ENCODE data around the gene FFAR1.

The FFAR1 gene

GRCh38 chr19:35315883-35316282 is 31.8 kb upstream of the FFAR1 start:
- no peaks in the 10 kb centered on the region for H3K27me3 ChIP-seq (ENCODE audit: control insufficient read depth in 1 of 2, insufficient read depth in 2 of 2, low read length in 2 of 2)
- no peaks in the 10 kb centered on the region for H3K4me1 ChIP-seq (ENCODE audit: insufficient read depth, low read length)
- no peak overlapping the region for H3K4me3 ChIP-seq (ENCODE audit: low read depth in 1 of 2, low read length in 2 of 2)
- no peak overlapping the region for H3K9ac ChIP-seq (ENCODE audit: low read length)
- H3K9me3 ChIP-seq (ENCODE audit: low read length) = no peaks in the 10 kb centered on the region
- H3K27ac ChIP-seq (ENCODE audit: low read depth, low read length) = no peak overlapping the region
- H3K36me3 ChIP-seq (ENCODE audit: insufficient read depth, low read length) = no peaks in the 10 kb centered on the region

GRCh38 chr19:35316560-35316959 is 31.1 kb upstream of the FFAR1 start:
- H3K9ac ChIP-seq (ENCODE audit: low read length) = no peak overlapping the region
- no peaks in the 10 kb centered on the region for H3K9me3 ChIP-seq (ENCODE audit: low read length)
- no peaks in the 10 kb centered on the region for H3K27me3 ChIP-seq (ENCODE audit: control insufficient read depth in 1 of 2, insufficient read depth in 2 of 2, low read length in 2 of 2)
- H3K36me3 ChIP-seq (ENCODE audit: insufficient read depth, low read length) = no peaks in the 10 kb centered on the region
- no peak overlapping the region for H3K4me3 ChIP-seq (ENCODE audit: low read depth in 1 of 2, low read length in 2 of 2)
- no peak overlapping the region for H3K27ac ChIP-seq (ENCODE audit: low read depth, low read length)
- no peaks in the 10 kb centered on the region for H3K4me1 ChIP-seq (ENCODE audit: insufficient read depth, low read length)

- no peak overlapping the region for H3K4me3 ChIP-seq (ENCODE audit: low read depth in 1 of 2, low read length in 2 of 2)
- no peak overlapping the region for H3K27ac ChIP-seq (ENCODE audit: low read depth, low read length)
- no peaks in the 10 kb centered on the region for H3K27me3 ChIP-seq (ENCODE audit: control insufficient read depth in 1 of 2, insufficient read depth in 2 of 2, low read length in 2 of 2)
- no peak overlapping the region for H3K9ac ChIP-seq (ENCODE audit: low read length)
- peaks cover 4% of the 10 kb centered on the region for H3K9me3 ChIP-seq (ENCODE audit: low read length)
- H3K4me1 ChIP-seq (ENCODE audit: insufficient read depth, low read length) = no peaks in the 10 kb centered on the region
- no peaks in the 10 kb centered on the region for H3K36me3 ChIP-seq (ENCODE audit: insufficient read depth, low read length)
Measured at GRCh38 chr19:35317464-35318043, 30.1 kb upstream of the FFAR1 start.

GRCh38 chr19:35318679-35319448 is 28.8 kb upstream of the FFAR1 start:
- Histone ChIP-seq H3K4me3 (ENCODE audit: low read depth in 1 of 2, low read length in 2 of 2) (no peak overlapping the region), H3K36me3 (ENCODE audit: insufficient read depth, low read length) (no peaks in the 10 kb centered on the region), H3K4me1 (ENCODE audit: insufficient read depth, low read length) (no peaks in the 10 kb centered on the region), H3K27me3 (ENCODE audit: control insufficient read depth in 1 of 2, insufficient read depth in 2 of 2, low read length in 2 of 2) (no peaks in the 10 kb centered on the region), H3K9ac (ENCODE audit: low read length) (no peak overlapping the region), H3K27ac (ENCODE audit: low read depth, low read length) (no peak overlapping the region), H3K9me3 (ENCODE audit: low read length) (peaks cover 4% of the 10 kb centered on the region)

GRCh38 chr19:35320065-35320713 is 27.5 kb upstream of the FFAR1 start:
- no peak overlapping the region for H3K27ac ChIP-seq (ENCODE audit: low read depth, low read length)
- H3K9ac ChIP-seq (ENCODE audit: low read length) = no peak overlapping the region
- no peaks in the 10 kb centered on the region for H3K27me3 ChIP-seq (ENCODE audit: control insufficient read depth in 1 of 2, insufficient read depth in 2 of 2, low read length in 2 of 2)
- no peaks in the 10 kb centered on the region for H3K36me3 ChIP-seq (ENCODE audit: insufficient read depth, low read length)
- H3K4me3 ChIP-seq (ENCODE audit: low read depth in 1 of 2, low read length in 2 of 2) = no peak overlapping the region
- H3K4me1 ChIP-seq (ENCODE audit: insufficient read depth, low read length) = no peaks in the 10 kb centered on the region
- peaks cover 4% of the 10 kb centered on the region for H3K9me3 ChIP-seq (ENCODE audit: low read length)

GRCh38 chr19:35321291-35321690 is 26.4 kb upstream of the FFAR1 start:
- no peak overlapping the region for H3K9ac ChIP-seq (ENCODE audit: low read length)
- H3K36me3 ChIP-seq (ENCODE audit: insufficient read depth, low read length) = no peaks in the 10 kb centered on the region
- H3K4me3 ChIP-seq (ENCODE audit: low read depth in 1 of 2, low read length in 2 of 2) = no peak overlapping the region
- H3K9me3 ChIP-seq (ENCODE audit: low read length) = peaks cover 4% of the 10 kb centered on the region
- H3K4me1 ChIP-seq (ENCODE audit: insufficient read depth, low read length) = no peaks in the 10 kb centered on the region
- no peak overlapping the region for H3K27ac ChIP-seq (ENCODE audit: low read depth, low read length)
- H3K27me3 ChIP-seq (ENCODE audit: control insufficient read depth in 1 of 2, insufficient read depth in 2 of 2, low read length in 2 of 2) = no peaks in the 10 kb centered on the region

GRCh38 chr19:35322014-35322413 is 25.7 kb upstream of the FFAR1 start:
- Histone ChIP-seq H3K9ac (ENCODE audit: low read length) (no peak overlapping the region), H3K27ac (ENCODE audit: low read depth, low read length) (no peak overlapping the region), H3K27me3 (ENCODE audit: control insufficient read depth in 1 of 2, insufficient read depth in 2 of 2, low read length in 2 of 2) (no peaks in the 10 kb centered on the region), H3K4me1 (ENCODE audit: insufficient read depth, low read length) (no peaks in the 10 kb centered on the region), H3K9me3 (ENCODE audit: low read length) (peaks cover 4% of the 10 kb centered on the region), H3K36me3 (ENCODE audit: insufficient read depth, low read length) (no peaks in the 10 kb centered on the region), H3K4me3 (ENCODE audit: low read depth in 1 of 2, low read length in 2 of 2) (no peak overlapping the region)

GRCh38 chr19:35327642-35328041 is 20.1 kb upstream of the FFAR1 start:
- Histone ChIP-seq H3K9ac (ENCODE audit: low read length) (no peak overlapping the region), H3K4me1 (ENCODE audit: insufficient read depth, low read length) (no peaks in the 10 kb centered on the region), H3K9me3 (ENCODE audit: low read length) (no peaks in the 10 kb centered on the region), H3K27me3 (ENCODE audit: control insufficient read depth in 1 of 2, insufficient read depth in 2 of 2, low read length in 2 of 2) (peaks cover 0 to 4% of the 10 kb centered on the region in 2 donors), H3K27ac (ENCODE audit: low read depth, low read length) (no peak overlapping the region), H3K4me3 (ENCODE audit: low read depth in 1 of 2, low read length in 2 of 2) (no peak overlapping the region), H3K36me3 (ENCODE audit: insufficient read depth, low read length) (no peaks in the 10 kb centered on the region)

GRCh38 chr19:35328851-35329285 is 18.8 kb upstream of the FFAR1 start, which contains the start of gene CD22:
Gene CD22, plus strand, starts transcription at chr19:35329187. Its CDS starts 2,854 bp downstream, at chr19:35332041.
- no peak within 1 kb of the TSS for H3K4me3 ChIP-seq (ENCODE audit: low read depth in 1 of 2, low read length in 2 of 2)
- H3K4me1 ChIP-seq (ENCODE audit: insufficient read depth, low read length) = no peaks in the 10 kb centered on the region
- no peak within 1 kb of the TSS for H3K9ac ChIP-seq (ENCODE audit: low read length)
- H3K9me3 ChIP-seq (ENCODE audit: low read length) = no peaks in the 10 kb centered on the region
- no peaks in the 10 kb centered on the region for H3K36me3 ChIP-seq (ENCODE audit: insufficient read depth, low read length)
- no peak within 1 kb of the TSS for H3K27ac ChIP-seq (ENCODE audit: low read depth, low read length)
- H3K27me3 ChIP-seq (ENCODE audit: control insufficient read depth in 1 of 2, insufficient read depth in 2 of 2, low read length in 2 of 2) = peaks cover 0 to 4% of the 10 kb centered on the region in 2 donors

- Histone ChIP-seq H3K27me3 (ENCODE audit: control insufficient read depth in 1 of 2, insufficient read depth in 2 of 2, low read length in 2 of 2) (peaks cover 0 to 4% of the 10 kb centered on the region in 2 donors), H3K27ac (ENCODE audit: low read depth, low read length) (no peak overlapping the region), H3K4me3 (ENCODE audit: low read depth in 1 of 2, low read length in 2 of 2) (no peak overlapping the region), H3K4me1 (ENCODE audit: insufficient read depth, low read length) (no peaks in the 10 kb centered on the region), H3K36me3 (ENCODE audit: insufficient read depth, low read length) (no peaks in the 10 kb centered on the region), H3K9ac (ENCODE audit: low read length) (no peak overlapping the region), H3K9me3 (ENCODE audit: low read length) (no peaks in the 10 kb centered on the region)
Measured at GRCh38 chr19:35329323-35329722, 18.4 kb upstream of the FFAR1 start.

GRCh38 chr19:35330475-35330874 is 17.2 kb upstream of the FFAR1 start:
- H3K9ac ChIP-seq (ENCODE audit: low read length) = no peak overlapping the region
- no peaks in the 10 kb centered on the region for H3K4me1 ChIP-seq (ENCODE audit: insufficient read depth, low read length)
- no peak overlapping the region for H3K27ac ChIP-seq (ENCODE audit: low read depth, low read length)
- H3K36me3 ChIP-seq (ENCODE audit: insufficient read depth, low read length) = no peaks in the 10 kb centered on the region
- no peak overlapping the region for H3K4me3 ChIP-seq (ENCODE audit: low read depth in 1 of 2, low read length in 2 of 2)
- peaks cover 0 to 4% of the 10 kb centered on the region in 2 donors for H3K27me3 ChIP-seq (ENCODE audit: control insufficient read depth in 1 of 2, insufficient read depth in 2 of 2, low read length in 2 of 2)
- no peaks in the 10 kb centered on the region for H3K9me3 ChIP-seq (ENCODE audit: low read length)

Data from muscle layer of colon (tissue), 2 donors.